Activated B cell treated with CpG ODN at 0.5 μM for 24 hours (primary cell): ENCODE data around the gene NAA40. TPM values are rescaled to one million over a fixed set of nuclear protein-coding genes. Genes with fewer than 3 reads are reported as not detected.

Experiments
- ATAC-seq: fragments of 200-7000 bp; cut with Tn5 transposase; one replicate; pipeline ENCODE4 v1.10.0; 2021; ENCODE audit warnings: low read depth, mild to moderate bottlenecking, moderate library complexity
- CTCF ChIA-PET: fragments of 350-600 bp; sonication (Branson Sonifier 250); formaldehyde crosslinking; loops from one replicate; lab custom pipeline; 2021; ENCODE audit warnings: antibody characterized with exemption; lab: Charles Lee
- POLR2A ChIA-PET: fragments of 350-600 bp; sonication (Branson Sonifier 250); formaldehyde crosslinking; loops from one replicate; lab custom pipeline; 2021; ENCODE audit warnings: antibody characterized with exemption; lab: Charles Lee
- DNase-seq: peaks from one replicate; pipeline ENCODE4 v3.0.0; 2022
- H3K27ac Mint-ChIP-seq: one replicate; pipeline ENCODE4 v1.8.0; 2020; ENCODE audit warnings: mixed read lengths
- H3K27me3 Mint-ChIP-seq: one replicate; pipeline ENCODE4 v1.8.0; 2021; ENCODE audit warnings: mixed read lengths
- H3K36me3 Mint-ChIP-seq: one replicate; pipeline ENCODE4 v1.8.0; 2021; ENCODE audit warnings: low read depth, mixed read lengths
- H3K4me1 Mint-ChIP-seq: one replicate; pipeline ENCODE4 v1.8.0; 2021; ENCODE audit warnings: mixed read lengths
- H3K4me3 Mint-ChIP-seq: one replicate; pipeline ENCODE4 v1.8.0; 2020; ENCODE audit warnings: mild to moderate bottlenecking, mixed read lengths
- H3K9me3 Mint-ChIP-seq: one replicate; pipeline ENCODE4 v1.8.0; 2020; ENCODE audit warnings: mixed read lengths
- intact Hi-C: fragments of 100-400 bp; cut with micrococcal nuclease; formaldehyde crosslinking; loops from one replicate; pipeline ENCODE4 v1.15.1; 2024
- total RNA-seq: library from RNA; stranded (reverse); gene quantifications from 2 replicates; pipeline ENCODE4 v1.2.3, GENCODE V29; 2022
- TF ChIP-seq, protein P1 (sequence below): fragments of 200-600 bp; IDR thresholded peaks from one replicate; pipeline ENCODE4 v1.8.0; 2022; ENCODE audit warnings: antibody characterized with exemption, mild to moderate bottlenecking

The NAA40 gene
- total RNA-seq, 1 donor from 2014 or later = 28.6 TPM

DNA sequence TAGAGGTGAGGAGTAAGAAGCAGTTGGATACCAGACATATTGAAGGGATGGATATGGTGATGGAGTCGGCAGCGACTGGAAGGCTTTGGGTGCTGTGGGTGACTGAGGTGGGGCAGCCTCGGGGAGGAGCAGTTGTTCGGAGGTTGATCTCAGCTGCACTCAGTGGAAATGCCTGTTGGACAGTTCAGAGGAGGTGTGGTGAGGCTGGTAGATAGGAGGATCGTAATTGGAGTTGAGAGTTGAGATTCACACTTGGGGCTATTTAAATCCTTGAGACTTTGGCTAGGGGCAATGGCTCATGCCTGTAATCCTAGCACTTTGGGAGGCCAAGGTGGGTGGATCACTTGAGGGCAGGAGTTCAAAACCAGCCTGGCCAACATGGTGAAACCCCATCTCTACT, 54.3 kb downstream of the NAA40 start:
- peaks cover 11% of the 10 kb centered on the region for H3K4me1 Mint-ChIP-seq
- TF ChIP-seq, protein P1, sequence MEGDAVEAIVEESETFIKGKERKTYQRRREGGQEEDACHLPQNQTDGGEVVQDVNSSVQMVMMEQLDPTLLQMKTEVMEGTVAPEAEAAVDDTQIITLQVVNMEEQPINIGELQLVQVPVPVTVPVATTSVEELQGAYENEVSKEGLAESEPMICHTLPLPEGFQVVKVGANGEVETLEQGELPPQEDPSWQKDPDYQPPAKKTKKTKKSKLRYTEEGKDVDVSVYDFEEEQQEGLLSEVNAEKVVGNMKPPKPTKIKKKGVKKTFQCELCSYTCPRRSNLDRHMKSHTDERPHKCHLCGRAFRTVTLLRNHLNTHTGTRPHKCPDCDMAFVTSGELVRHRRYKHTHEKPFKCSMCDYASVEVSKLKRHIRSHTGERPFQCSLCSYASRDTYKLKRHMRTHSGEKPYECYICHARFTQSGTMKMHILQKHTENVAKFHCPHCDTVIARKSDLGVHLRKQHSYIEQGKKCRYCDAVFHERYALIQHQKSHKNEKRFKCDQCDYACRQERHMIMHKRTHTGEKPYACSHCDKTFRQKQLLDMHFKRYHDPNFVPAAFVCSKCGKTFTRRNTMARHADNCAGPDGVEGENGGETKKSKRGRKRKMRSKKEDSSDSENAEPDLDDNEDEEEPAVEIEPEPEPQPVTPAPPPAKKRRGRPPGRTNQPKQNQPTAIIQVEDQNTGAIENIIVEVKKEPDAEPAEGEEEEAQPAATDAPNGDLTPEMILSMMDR = no peak
- ATAC-seq (no peak), DNase-seq (no peak)
- H3K4me3 Mint-ChIP-seq = no peak overlapping the region
- H3K9me3 Mint-ChIP-seq = no peaks in the 10 kb centered on the region
- CTCF ChIA-PET = no interaction called here
- peaks cover 86% of the 10 kb centered on the region for H3K36me3 Mint-ChIP-seq
- H3K27ac Mint-ChIP-seq = no peak overlapping the region
- no peaks in the 10 kb centered on the region for H3K27me3 Mint-ChIP-seq
- POLR2A ChIA-PET = no interaction called here
- intact Hi-C loops = no loop called here

DNA sequence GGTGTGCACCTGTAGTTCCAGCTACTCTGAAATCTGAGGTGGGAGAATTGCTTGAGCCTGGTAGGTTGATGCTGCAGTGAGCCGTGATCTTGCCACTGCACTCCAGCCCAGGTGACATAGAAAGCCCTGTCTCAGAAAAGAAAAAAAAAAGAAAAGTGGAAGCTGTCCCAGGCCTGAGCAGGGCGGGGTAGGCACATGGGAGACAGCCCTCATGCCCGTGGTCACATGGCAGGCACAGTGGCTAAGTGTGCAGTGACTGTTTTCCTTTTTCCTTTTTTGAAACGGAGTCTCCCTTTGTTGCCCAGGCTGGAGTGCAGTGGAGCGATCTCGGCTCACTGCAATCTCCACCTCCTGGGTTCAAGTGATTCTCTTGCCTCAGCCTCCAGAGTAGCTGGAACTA, 55.2 kb downstream of the NAA40 start:
- intact Hi-C loops = no loop called here
- ATAC-seq (no peak), DNase-seq (no peak)
- TF ChIP-seq, protein P1 = no peak
- peaks cover 9% of the 10 kb centered on the region for H3K4me1 Mint-ChIP-seq
- H3K9me3 Mint-ChIP-seq = no peaks in the 10 kb centered on the region
- H3K4me3 Mint-ChIP-seq = no peak overlapping the region
- no peaks in the 10 kb centered on the region for H3K27me3 Mint-ChIP-seq
- ChIA-PET POLR2A (no interaction called here), CTCF (no interaction called here)
- H3K27ac Mint-ChIP-seq = no peak overlapping the region
- H3K36me3 Mint-ChIP-seq = peaks cover 81% of the 10 kb centered on the region

DNA sequence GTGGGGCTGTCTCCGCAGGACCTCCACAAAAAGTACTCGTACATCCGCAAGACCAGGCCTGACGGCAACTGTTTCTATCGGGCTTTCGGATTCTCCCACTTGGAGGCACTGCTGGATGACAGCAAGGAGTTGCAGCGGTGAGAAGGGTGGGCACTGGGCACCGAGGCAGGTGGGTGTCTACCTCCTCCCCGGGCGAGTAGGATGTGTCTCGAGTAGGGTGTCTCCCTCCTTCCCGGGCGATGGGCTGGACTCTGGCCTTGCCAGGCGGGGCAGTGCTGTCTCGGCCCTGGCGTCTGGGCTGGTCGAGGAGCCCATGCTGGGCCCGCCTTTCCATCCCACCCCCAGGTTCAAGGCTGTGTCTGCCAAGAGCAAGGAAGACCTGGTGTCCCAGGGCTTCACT, 57.7 kb downstream of the NAA40 start:
- intact Hi-C loops = no loop called here
- H3K4me3 Mint-ChIP-seq = no peak overlapping the region
- no peak for DNase-seq
- ChIA-PET POLR2A (no interaction called here), CTCF (no interaction called here)
- H3K27me3 Mint-ChIP-seq = no peaks in the 10 kb centered on the region
- peaks cover 60% of the 10 kb centered on the region for H3K36me3 Mint-ChIP-seq
- ATAC-seq = no peak
- no peaks in the 10 kb centered on the region for H3K9me3 Mint-ChIP-seq
- peaks cover 11% of the 10 kb centered on the region for H3K4me1 Mint-ChIP-seq
- H3K27ac Mint-ChIP-seq = no peak overlapping the region
- TF ChIP-seq, protein P1 = no peak

DNA sequence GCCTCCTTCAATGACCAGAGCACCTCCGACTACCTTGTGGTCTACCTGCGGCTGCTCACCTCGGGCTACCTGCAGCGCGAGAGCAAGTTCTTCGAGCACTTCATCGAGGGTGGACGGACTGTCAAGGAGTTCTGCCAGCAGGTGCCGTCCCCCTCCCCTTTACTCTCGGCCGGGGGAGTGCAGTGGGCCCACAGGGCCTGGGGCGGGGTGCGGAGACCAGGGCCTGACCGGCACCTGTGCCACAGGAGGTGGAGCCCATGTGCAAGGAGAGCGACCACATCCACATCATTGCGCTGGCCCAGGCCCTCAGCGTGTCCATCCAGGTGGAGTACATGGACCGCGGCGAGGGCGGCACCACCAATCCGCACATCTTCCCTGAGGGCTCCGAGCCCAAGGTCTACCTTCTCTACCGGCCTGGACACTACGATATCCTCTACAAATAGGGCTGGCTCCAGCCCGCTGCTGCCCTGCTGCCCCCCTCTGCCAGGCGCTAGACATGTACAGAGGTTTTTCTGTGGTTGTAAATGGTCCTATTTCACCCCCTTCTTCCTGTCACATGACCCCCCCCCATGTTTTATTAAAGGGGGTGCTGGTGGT, 58.4 kb downstream of the NAA40 start:
- intact Hi-C loops = no loop called here
- ATAC-seq (no peak), DNase-seq (no peak)
- TF ChIP-seq, protein P1 = no peak
- peaks cover 9% of the 10 kb centered on the region for H3K4me1 Mint-ChIP-seq
- H3K4me3 Mint-ChIP-seq = no peak overlapping the region
- H3K27ac Mint-ChIP-seq = no peak overlapping the region
- no peaks in the 10 kb centered on the region for H3K27me3 Mint-ChIP-seq
- CTCF ChIA-PET = no interaction called here
- POLR2A ChIA-PET = no interaction called here
- no peaks in the 10 kb centered on the region for H3K9me3 Mint-ChIP-seq
- H3K36me3 Mint-ChIP-seq = peaks cover 53% of the 10 kb centered on the region

DNA sequence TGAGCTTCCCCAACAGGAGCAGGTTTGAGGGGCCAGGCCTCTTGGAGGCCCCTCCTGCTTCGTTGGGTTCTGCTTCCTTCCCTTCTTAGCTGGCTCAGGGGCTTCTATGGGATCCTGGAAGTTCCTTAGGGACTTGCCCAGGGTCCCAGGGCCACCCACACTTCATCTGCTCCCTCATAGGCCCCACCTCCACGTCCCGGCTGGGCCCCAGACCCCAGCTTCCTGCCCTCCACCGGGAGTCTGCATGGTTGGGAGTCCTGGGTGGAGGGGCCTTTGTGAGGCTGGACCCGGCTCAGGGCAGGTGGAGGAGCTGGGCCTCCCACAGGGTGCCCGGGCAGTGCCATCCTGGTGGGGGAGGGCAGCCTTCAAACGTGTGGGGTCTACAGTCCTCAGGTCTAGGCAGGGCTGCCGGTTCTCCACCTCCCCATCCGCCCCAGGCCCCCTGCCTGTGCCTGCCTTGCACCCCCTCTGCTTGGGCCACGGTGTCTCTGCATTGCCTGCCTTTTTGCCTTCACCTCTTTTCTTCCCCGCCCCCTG, 59.1 kb downstream of the NAA40 start:
- ChIA-PET CTCF (interaction anchor here (0.9 kb wide), 1 partner anchor 153 kb away, joined by 3 read pairs; no protein-coding TSS in a partner anchor), POLR2A (interaction anchor here (1.2 kb wide), 1 partner anchor 153 kb away, joined by 3 read pairs; no protein-coding TSS in a partner anchor)
- Mint-ChIP-seq H3K4me3 (peak overlapping the region; percentile 19), H3K4me1 (peaks cover 9% of the 10 kb centered on the region), H3K9me3 (no peaks in the 10 kb centered on the region), H3K36me3 (peaks cover 49% of the 10 kb centered on the region), H3K27ac (no peak overlapping the region), H3K27me3 (no peaks in the 10 kb centered on the region)
- ATAC-seq (no peak), DNase-seq (no peak)
- intact Hi-C loops = no loop called here
- TF ChIP-seq, protein P1 = no peak
